GM12801 (cell line): ENCODE measurements around the gene PAX7.

Experiments used
- TF ChIP-seq, protein P1 (sequence below): IDR thresholded peaks from one replicate; pipeline ENCODE4 v1.5.1; 2011; ENCODE audit warnings: control low read depth; ENCODE audit not compliant: insufficient read length; ENCODE audit errors: extremely low read depth

PAX7 gene

DNA sequence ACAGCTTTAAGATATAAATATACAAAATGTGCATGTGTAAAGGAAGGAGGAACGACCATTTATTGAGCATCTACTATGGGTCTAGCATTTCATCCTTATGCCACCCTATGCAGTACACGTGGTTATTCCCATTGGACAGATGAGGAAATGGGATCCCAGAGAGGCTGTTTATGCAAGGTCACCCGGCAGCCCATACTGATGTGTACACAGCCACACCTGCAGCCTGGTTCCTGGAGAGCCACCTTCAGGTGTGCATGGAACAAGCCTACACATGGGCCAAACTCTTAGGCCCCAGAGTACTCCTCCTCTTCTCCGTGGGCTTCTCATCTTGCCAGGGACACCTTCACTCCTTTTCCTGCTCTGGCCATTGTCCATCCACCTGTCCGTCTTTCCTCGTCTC is 108.8 kb downstream of the PAX7 start:
- TF ChIP-seq, protein P1, sequence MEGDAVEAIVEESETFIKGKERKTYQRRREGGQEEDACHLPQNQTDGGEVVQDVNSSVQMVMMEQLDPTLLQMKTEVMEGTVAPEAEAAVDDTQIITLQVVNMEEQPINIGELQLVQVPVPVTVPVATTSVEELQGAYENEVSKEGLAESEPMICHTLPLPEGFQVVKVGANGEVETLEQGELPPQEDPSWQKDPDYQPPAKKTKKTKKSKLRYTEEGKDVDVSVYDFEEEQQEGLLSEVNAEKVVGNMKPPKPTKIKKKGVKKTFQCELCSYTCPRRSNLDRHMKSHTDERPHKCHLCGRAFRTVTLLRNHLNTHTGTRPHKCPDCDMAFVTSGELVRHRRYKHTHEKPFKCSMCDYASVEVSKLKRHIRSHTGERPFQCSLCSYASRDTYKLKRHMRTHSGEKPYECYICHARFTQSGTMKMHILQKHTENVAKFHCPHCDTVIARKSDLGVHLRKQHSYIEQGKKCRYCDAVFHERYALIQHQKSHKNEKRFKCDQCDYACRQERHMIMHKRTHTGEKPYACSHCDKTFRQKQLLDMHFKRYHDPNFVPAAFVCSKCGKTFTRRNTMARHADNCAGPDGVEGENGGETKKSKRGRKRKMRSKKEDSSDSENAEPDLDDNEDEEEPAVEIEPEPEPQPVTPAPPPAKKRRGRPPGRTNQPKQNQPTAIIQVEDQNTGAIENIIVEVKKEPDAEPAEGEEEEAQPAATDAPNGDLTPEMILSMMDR: no peak

DNA sequence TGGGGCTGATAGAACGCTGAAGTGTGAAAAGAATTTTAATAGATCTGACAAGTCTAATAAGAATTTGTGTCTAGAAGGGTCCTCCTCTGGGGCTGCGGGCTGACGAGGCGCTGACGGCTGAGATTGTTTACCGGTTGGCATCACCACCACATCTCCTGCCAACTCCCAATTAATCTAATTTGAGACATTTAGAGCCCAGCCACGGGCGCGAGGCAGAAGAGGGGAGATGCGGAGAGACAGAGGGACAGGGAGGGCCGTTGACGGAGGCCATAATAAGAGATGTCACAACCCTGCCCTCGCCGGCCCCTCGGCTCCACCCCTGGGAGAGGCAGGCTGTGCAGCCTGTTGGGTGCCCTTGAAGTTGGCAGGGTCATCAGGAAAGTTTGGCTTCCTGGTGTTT is 109.3 kb downstream of the PAX7 start:
- TF ChIP-seq, protein P1: no peak

DNA sequence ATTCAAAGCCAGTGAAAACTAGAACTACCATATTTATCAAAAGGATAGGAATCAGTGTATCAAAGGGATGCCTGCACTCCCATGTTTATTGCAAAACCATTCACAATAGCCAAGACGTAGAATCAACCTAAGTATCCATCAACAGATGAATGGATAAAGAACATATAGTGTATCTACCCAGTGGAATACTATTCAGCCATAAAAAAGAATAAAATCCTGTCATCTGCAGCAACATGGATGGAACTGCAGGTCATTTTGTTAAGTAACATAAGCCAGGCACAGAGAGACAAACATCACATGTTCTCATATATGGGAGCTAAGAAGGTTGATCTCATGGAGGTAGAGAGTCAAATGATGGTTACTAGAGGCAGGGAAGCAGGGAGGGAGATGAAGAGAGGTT is 110.0 kb downstream of the PAX7 start:
- TF ChIP-seq, protein P1: no peak

DNA sequence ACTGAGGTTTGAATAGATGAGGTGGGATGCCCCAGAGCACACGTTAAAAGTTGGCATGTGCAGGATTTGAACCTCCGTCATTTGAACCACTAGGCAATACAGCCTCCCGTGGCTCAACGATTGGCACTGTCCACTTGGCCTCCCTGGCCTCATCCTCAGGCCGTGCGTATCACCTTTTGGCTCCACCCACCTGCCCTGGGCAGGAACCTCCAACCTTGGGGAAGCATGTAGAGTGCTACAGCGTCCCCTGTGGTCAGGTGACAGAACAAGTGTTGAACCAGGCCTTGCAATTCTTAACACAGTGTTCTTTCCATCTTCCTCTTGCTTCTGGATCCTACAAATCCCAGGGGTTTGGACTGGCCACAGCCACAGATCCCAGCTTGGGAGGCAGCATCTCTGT is 112.6 kb downstream of the PAX7 start:
- TF ChIP-seq, protein P1: no peak

DNA sequence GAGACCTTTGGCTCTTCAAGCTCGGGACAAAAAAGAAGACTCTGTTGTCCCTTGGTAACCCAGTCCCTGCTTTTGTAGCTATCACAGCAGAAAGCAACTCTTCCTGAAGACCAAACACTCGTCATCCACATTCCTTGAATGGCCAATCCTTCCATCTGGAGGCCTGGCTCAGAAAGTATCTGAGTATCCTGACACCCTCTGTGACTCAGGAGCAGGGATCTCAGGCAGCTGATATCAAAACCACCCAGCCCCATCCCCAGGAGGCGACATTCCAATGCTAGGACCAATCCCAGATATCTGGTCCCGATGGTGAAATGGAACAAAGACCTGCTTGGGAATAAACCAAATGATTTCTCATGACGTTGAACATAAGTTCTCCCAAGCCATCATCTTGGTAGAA is 116.3 kb downstream of the PAX7 start:
- TF ChIP-seq, protein P1: no peak

DNA sequence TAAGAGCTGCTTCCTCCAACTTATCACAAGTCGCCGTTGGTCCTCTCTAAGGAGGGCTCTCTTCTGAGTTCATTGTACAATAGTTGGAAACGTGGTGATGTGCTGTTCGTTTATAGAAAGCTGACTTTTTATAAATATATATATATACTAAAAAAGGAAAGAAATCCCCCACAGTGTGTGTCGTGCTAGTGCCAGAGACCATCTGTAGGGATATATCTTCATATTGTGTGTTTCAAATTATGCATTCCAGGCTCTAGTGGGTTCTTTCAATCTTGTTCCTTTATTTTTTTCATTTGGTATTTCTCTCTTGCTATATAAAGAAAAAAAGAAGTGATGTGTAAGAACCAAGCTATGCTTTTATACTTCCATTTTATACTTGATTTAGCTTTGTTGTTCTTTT is 117.0 kb downstream of the PAX7 start:
- TF ChIP-seq, protein P1: no peak

DNA sequence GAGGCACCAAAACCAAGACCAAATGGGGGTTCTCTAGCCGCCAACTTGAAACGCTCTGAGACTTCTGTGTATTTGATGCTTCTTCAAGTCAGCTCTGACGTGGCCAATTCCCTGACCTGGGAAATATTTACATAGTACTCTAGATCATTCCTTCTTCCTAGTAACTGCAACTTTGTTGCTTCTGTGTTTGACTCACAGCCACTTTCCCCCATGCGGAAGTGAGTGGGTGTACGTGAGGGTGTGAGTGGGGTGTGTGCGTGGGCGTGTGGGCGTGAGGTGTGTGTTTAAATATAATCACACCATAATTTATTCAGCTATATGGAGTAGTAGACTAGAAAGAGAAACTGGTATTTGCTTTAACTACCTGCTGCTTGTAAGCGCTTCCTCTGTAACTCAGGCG is 117.8 kb downstream of the PAX7 start:
- TF ChIP-seq, protein P1: no peak

DNA sequence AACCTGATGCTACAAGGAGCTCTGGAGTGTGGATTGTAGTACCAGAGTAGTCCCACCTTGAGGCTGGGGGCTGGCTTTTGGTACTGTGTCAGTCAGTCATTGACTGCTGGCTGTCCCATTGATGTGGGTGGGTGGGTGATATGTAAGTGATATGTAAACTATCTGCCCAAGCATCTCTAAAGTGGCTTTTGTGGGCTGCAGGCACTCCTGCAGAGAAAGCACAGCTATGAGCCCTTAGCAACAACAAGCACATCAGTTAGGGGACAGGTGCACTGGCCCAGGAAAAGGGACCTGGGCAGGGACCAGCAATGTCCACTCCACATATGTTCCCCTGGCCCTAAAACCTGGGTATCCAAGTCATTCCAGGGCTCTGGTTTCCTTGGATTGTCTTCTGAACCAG is 118.9 kb downstream of the PAX7 start:
- TF ChIP-seq, protein P1: no peak
